ENCODE data around the gene TMPRSS2. TPM values are rescaled to one million over a fixed set of nuclear protein-coding genes. Genes with fewer than 3 reads are reported as not detected.

Gene TMPRSS2
- total and polyA plus RNA-seq, 2 of the 13 experiments (the other 11 are each of a cell fraction or from before 2014, with no cell fraction given) = 1.7 to 1.8 TPM

- no peak for TF ChIP-seq NR3C1 (CRISPR knock-in tag; IDR thresholded peaks at IDR 0.05)
- no peak for TF ChIP-seq ZSCAN20 (CRISPR knock-in tag; IDR thresholded peaks at IDR 0.05; ENCODE audit: borderline replicate concordance)
- TF ChIP-seq SIX4 (CRISPR knock-in tag; IDR thresholded peaks at IDR 0.05) = no peak
- no peak for TF ChIP-seq ZMYM3 (CRISPR knock-in tag; IDR thresholded peaks at IDR 0.05)
Observed at GRCh38 chr21:41447356-41447755, 60.6 kb downstream of the TMPRSS2 start (continued).

DNA sequence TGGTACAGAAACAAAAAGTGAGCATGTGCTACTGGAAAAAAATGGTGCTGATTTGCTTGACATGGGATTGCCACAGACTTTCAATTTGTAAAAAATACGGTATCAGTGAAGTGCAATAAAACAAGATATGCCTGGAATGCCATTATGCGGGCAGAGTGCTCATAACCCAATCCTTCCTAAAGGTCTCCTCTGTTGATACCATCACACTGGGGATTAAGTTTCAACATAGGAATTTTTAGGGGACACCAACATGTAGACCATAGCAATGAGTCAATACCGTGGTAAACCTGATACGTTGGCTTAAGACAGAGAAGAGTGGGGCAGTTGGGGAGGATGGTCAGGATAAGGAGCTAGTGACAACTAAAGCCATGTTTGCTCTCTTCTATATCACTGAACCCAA, 61.4 kb downstream of the TMPRSS2 start:
- no peak overlapping the region for H2AFZ ChIP-seq (ENCODE audit: low read length)
- no peaks in the 10 kb centered on the region for H3K27me3 ChIP-seq (ENCODE audit: control insufficient read depth in 1 of 2, insufficient read depth in 2 of 2, low read length in 2 of 2)
- H3K9ac ChIP-seq (ENCODE audit: insufficient read depth, low read depth, low read length) = no peak overlapping the region
- H3K79me2 ChIP-seq (ENCODE audit: insufficient read depth, low read length) = no peaks in the 10 kb centered on the region
- H3K9me3 ChIP-seq (ENCODE audit: low read length) = no peaks in the 10 kb centered on the region
- BruUV-seq (replicated peaks) = no TSS peak
- DNase-seq (ENCODE audit: low spot score) (no peak), FAIRE-seq (no peak), ATAC-seq (no peak)
- in situ Hi-C loops (cut with HindIII; ENCODE audit: extremely low pct_ligation_motif_present, low pct_unique_long_range_greater_than_20kb) (no loop called here), intact Hi-C loops (cut with micrococcal nuclease; ENCODE audit: unreplicated experiment) (no loop called here)
- POLR2A ChIA-PET = no interaction called here
- H3K4me2 ChIP-seq (ENCODE audit: low read depth, low read length) = no peak overlapping the region
- H3K4me1 ChIP-seq (ENCODE audit: insufficient read depth, low read length) = no peaks in the 10 kb centered on the region
- H3K4me3 ChIP-seq (replicated peaks in 1 of 3; ENCODE audit: insufficient read depth in 1 of 3, low read depth in 2 of 3, low read length in 3 of 3) = no peak overlapping the region
- no peaks in the 10 kb centered on the region for H3K36me3 ChIP-seq (replicated peaks in 1 of 2; ENCODE audit: control insufficient read depth in 1 of 2, insufficient read depth in 2 of 2, low read length in 2 of 2)
- H4K20me1 ChIP-seq (ENCODE audit: insufficient read depth, low read length) = no peaks in the 10 kb centered on the region
- CTCF ChIA-PET (ENCODE audit: low intra/inter-chr PET ratio, low total read pairs) = no interaction called here
- WGBS (ENCODE audit: low lambda C conversion rate) = 91% methylated on average over 4 of the region's 4 CpGs
- H3K27ac ChIP-seq (ENCODE audit: extremely low read length, insufficient read depth, low read length) = no peak overlapping the region
- TF ChIP-seq ZBTB10 (CRISPR knock-in tag; IDR thresholded peaks at IDR 0.05; ENCODE audit: borderline replicate concordance) (no peak), DRAP1 (CRISPR knock-in tag; IDR thresholded peaks at IDR 0.05) (no peak), SALL1 (CRISPR knock-in tag; IDR thresholded peaks at IDR 0.05) (no peak), ZFP37 (CRISPR knock-in tag; IDR thresholded peaks at IDR 0.05; ENCODE audit: borderline replicate concordance) (no peak), ZNF180 (CRISPR knock-in tag; IDR thresholded peaks at IDR 0.05; ENCODE audit: borderline replicate concordance, low read depth) (no peak), YEATS4 (CRISPR knock-in tag; IDR thresholded peaks at IDR 0.05; ENCODE audit: borderline replicate concordance) (no peak), TFDP1 (CRISPR knock-in tag; IDR thresholded peaks at IDR 0.05; ENCODE audit: borderline replicate concordance) (no peak), PLSCR1 (CRISPR knock-in tag; IDR thresholded peaks at IDR 0.05; ENCODE audit: borderline replicate concordance) (no peak), HCFC1 (IDR thresholded peaks at IDR 0.05; ENCODE audit: low read depth, low read length) (no peak), REL (CRISPR knock-in tag; conservative IDR thresholded peaks at IDR 0.05) (no peak), SIN3B (IDR thresholded peaks at IDR 0.05; ENCODE audit: low read length) (no peak), ZBTB21 (CRISPR knock-in tag; IDR thresholded peaks at IDR 0.05) (no peak), THAP9 (CRISPR knock-in tag; IDR thresholded peaks at IDR 0.05; ENCODE audit: borderline replicate concordance) (no peak)

All from HepG2 (cell line).